Loucy (cell line): ENCODE results near the gene CAPN8.

Source experiments
- EZH2phosphoT487 ChIP-seq: fragments of 200-600 bp; IDR thresholded peaks from 2 replicates; pipeline ENCODE4 v1.6.1; 2018; ENCODE audit warnings: antibody characterized with exemption, mild to moderate bottlenecking, moderate library complexity, borderline replicate concordance
- TF ChIP-seq, protein P1 (sequence below): fragments of 200-600 bp; sonication (generic); conservative IDR thresholded peaks from 2 replicates; pipeline ENCODE4 v1.5.1; 2014; ENCODE audit warnings: mild to moderate bottlenecking, antibody characterized with exemption, low read length

DNA sequence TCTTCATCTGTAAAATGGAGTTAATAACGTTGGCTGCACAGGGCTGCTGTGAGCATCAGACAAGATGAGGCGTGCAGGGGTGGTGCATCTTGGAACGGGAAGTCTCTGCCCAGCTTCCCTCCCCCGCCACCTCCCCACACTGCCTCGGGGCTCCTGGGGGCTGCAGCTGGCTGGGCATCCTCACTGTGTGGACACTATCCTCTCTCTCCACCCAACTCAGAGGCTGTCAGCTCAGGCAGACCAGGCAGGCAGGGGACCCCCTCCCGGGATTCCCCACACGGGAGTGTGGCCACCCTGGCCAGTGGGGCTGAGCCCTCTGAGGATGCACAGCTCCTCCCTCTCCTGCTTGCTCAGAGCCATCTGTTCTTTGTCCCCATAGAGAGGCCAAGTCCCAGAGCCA, 149.6 kb downstream of the CAPN8 start:
- TF ChIP-seq, protein P1, sequence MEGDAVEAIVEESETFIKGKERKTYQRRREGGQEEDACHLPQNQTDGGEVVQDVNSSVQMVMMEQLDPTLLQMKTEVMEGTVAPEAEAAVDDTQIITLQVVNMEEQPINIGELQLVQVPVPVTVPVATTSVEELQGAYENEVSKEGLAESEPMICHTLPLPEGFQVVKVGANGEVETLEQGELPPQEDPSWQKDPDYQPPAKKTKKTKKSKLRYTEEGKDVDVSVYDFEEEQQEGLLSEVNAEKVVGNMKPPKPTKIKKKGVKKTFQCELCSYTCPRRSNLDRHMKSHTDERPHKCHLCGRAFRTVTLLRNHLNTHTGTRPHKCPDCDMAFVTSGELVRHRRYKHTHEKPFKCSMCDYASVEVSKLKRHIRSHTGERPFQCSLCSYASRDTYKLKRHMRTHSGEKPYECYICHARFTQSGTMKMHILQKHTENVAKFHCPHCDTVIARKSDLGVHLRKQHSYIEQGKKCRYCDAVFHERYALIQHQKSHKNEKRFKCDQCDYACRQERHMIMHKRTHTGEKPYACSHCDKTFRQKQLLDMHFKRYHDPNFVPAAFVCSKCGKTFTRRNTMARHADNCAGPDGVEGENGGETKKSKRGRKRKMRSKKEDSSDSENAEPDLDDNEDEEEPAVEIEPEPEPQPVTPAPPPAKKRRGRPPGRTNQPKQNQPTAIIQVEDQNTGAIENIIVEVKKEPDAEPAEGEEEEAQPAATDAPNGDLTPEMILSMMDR = no peak
- no peak for TF ChIP-seq EZH2phosphoT487
